ENCODE measurements around the gene DENND2C. TPM values are rescaled to one million over a fixed set of nuclear protein-coding genes. Genes with fewer than 3 reads are reported as not detected.

DENND2C gene
- total RNA-seq, 1 donor from 2014 or later = 0.79 TPM

DNA sequence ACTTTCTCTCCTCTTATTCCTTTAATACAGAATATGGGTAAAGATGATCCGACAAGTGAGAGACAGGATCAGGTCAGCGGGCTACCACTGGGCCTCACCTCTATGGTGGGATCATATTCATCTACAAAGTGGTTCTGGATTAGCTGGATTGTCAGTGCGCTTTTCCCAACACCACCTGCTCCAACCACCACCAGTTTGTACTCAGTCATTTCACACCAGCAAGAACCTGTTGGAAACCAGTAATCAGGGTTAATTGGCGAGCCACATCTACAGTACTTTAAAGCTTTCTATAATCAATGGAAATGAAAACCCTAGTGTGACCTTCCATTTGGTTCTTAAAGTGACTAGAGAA is 46.1 kb upstream of the DENND2C start:
- Mint-ChIP-seq H3K4me1 (peaks cover 19% of the 10 kb centered on the region), H3K4me3 (peak overlapping the region; percentile 97), H3K27me3 (ENCODE audit: low read depth) (no peaks in the 10 kb centered on the region), H3K36me3 (ENCODE audit: low read depth) (peaks cover 27% of the 10 kb centered on the region), H3K9me3 (no peaks in the 10 kb centered on the region), H3K27ac (ENCODE audit: unreplicated experiment) (peak overlapping the region; percentile 98)
- TF ChIP-seq, protein P1, sequence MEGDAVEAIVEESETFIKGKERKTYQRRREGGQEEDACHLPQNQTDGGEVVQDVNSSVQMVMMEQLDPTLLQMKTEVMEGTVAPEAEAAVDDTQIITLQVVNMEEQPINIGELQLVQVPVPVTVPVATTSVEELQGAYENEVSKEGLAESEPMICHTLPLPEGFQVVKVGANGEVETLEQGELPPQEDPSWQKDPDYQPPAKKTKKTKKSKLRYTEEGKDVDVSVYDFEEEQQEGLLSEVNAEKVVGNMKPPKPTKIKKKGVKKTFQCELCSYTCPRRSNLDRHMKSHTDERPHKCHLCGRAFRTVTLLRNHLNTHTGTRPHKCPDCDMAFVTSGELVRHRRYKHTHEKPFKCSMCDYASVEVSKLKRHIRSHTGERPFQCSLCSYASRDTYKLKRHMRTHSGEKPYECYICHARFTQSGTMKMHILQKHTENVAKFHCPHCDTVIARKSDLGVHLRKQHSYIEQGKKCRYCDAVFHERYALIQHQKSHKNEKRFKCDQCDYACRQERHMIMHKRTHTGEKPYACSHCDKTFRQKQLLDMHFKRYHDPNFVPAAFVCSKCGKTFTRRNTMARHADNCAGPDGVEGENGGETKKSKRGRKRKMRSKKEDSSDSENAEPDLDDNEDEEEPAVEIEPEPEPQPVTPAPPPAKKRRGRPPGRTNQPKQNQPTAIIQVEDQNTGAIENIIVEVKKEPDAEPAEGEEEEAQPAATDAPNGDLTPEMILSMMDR (conservative IDR thresholded peaks at IDR 0.05) = no peak
- no peak for DNase-seq (ENCODE audit: low read depth, low spot score)

DNA sequence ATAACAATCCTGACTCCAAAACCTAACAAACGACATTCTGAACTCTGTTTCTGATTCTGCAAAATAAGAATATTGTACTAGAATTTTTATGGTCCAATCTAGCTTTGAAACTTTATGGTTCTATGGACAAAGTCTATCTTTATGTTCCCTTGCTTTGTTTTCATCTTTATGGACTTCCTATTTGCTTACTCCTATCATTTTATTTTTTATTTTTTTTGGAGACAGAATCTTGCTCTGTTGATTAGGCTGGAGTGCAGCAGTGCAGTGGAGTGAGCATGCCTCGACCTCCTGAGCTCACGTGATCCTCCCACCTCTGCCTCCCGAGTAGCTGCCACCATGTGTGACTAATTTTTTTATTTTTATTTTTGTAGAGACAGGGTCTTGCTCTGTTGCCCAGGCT is 43.1 kb upstream of the DENND2C start:
- Mint-ChIP-seq H3K9me3 (no peaks in the 10 kb centered on the region), H3K36me3 (ENCODE audit: low read depth) (peaks cover 13% of the 10 kb centered on the region), H3K27me3 (ENCODE audit: low read depth) (no peaks in the 10 kb centered on the region), H3K4me1 (peaks cover 19% of the 10 kb centered on the region), H3K27ac (ENCODE audit: unreplicated experiment) (no peak overlapping the region), H3K4me3 (no peak overlapping the region)
- DNase-seq (ENCODE audit: low read depth, low spot score) = no peak
- TF ChIP-seq, protein P1 (conservative IDR thresholded peaks at IDR 0.05) = no peak

DNA sequence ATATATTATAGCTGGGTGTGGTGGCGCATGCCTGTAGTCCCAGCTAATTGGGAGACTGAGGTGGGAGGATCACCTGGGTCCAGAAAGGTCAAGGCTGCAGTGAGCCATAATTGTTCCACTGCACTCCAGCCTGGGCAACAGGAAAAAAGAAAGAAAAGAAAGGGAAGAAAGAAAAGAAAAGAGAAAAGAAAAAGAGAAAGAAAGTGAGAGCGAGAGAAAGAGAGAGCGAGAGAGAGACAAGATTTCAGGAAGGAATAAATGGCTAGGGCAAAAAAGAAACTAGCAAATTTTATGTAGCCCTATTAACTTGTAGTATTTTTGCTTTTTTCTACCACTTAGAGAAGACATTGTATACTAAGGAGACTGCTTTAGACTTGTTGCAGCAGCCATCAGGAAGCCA is 40.5 kb upstream of the DENND2C start:
- H3K9me3 Mint-ChIP-seq = no peaks in the 10 kb centered on the region
- peak overlapping the region; percentile 53 for H3K4me3 Mint-ChIP-seq
- TF ChIP-seq, protein P1 (conservative IDR thresholded peaks at IDR 0.05) = no peak
- H3K27ac Mint-ChIP-seq (ENCODE audit: unreplicated experiment) = no peak overlapping the region
- no peak for DNase-seq (ENCODE audit: low read depth, low spot score)
- H3K27me3 Mint-ChIP-seq (ENCODE audit: low read depth) = no peaks in the 10 kb centered on the region
- no peaks in the 10 kb centered on the region for H3K4me1 Mint-ChIP-seq
- peaks cover 16% of the 10 kb centered on the region for H3K36me3 Mint-ChIP-seq (ENCODE audit: low read depth)

GRCh38 chr1:114707604-114708003 is 37.8 kb upstream of the DENND2C start:
- Mint-ChIP-seq H3K9me3 (no peaks in the 10 kb centered on the region), H3K36me3 (ENCODE audit: low read depth) (peaks cover 13% of the 10 kb centered on the region), H3K27ac (ENCODE audit: unreplicated experiment) (no peak overlapping the region), H3K4me3 (no peak overlapping the region), H3K27me3 (ENCODE audit: low read depth) (no peaks in the 10 kb centered on the region), H3K4me1 (no peaks in the 10 kb centered on the region)
- TF ChIP-seq, protein P1 (conservative IDR thresholded peaks at IDR 0.05) = no peak
- no peak for DNase-seq (ENCODE audit: low read depth, low spot score)

GRCh38 chr1:114703242-114703641 is 33.4 kb upstream of the DENND2C start:
- H3K4me1 Mint-ChIP-seq = no peaks in the 10 kb centered on the region
- H3K27ac Mint-ChIP-seq (ENCODE audit: unreplicated experiment) = no peak overlapping the region
- H3K36me3 Mint-ChIP-seq (ENCODE audit: low read depth) = peaks cover 8% of the 10 kb centered on the region
- H3K27me3 Mint-ChIP-seq (ENCODE audit: low read depth) = peaks cover 12% of the 10 kb centered on the region
- H3K9me3 Mint-ChIP-seq = no peaks in the 10 kb centered on the region
- H3K4me3 Mint-ChIP-seq = no peak overlapping the region
- DNase-seq (ENCODE audit: low read depth, low spot score) = no peak
- TF ChIP-seq, protein P1 (conservative IDR thresholded peaks at IDR 0.05) = no peak

GRCh38 chr1:114702737-114703136 is 32.9 kb upstream of the DENND2C start:
- Mint-ChIP-seq H3K27ac (ENCODE audit: unreplicated experiment) (no peak overlapping the region), H3K4me3 (no peak overlapping the region), H3K36me3 (ENCODE audit: low read depth) (peaks cover 8% of the 10 kb centered on the region), H3K9me3 (no peaks in the 10 kb centered on the region), H3K4me1 (no peaks in the 10 kb centered on the region), H3K27me3 (ENCODE audit: low read depth) (peaks cover 12% of the 10 kb centered on the region)
- TF ChIP-seq, protein P1 (conservative IDR thresholded peaks at IDR 0.05) = no peak
- no peak for DNase-seq (ENCODE audit: low read depth, low spot score)

Measured in neural crest cell (in vitro differentiated cells).